GM21423 (cell line): ENCODE measurements around the gene CCM2.
"Not testable (repeated sequence)": the region's sequence is repeated elsewhere in the genome, so short reads cannot be mapped to it uniquely, and the experiment has no call there.

ENCODE experiments used
- ATAC-seq: cut with Tn5 transposase; IDR thresholded peaks from one replicate; pipeline ENCODE4 v1.9.1; 2021; ENCODE audit warnings: mild to moderate bottlenecking, moderate library complexity; ENCODE audit not compliant: unreplicated experiment

Gene CCM2

DNA sequence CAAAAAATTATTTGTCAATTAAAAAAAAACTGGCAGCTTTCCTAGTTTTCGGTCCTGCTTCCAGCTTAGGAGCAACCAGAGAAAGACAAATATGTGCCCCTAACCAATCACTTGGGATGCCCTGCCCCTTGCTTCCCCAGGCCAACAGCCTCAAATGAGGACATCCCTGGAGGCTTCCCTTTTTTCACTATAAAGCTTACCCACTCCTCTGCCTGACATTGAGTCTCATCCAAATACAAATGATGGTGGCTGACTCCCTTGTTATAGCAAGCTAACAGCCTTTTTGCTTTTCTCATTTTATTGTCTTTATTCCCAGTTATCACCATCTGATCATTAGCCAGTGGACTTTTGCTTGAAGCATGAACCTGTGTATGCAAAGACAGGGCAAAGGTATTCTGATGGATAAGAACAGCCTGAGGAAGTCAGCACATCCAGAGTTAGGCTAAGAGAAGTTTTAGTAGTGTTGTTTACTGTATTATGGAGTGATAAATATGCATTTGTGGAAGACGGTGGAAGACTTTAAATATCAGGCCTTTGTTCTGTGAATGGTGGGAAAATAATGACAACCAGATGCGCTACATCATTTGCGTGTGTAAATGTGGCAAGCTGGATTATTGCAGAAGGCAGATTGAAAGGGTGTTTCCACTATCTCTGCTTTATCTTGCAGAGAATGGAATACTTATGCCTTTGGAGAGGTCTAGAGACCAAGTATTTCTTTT, 1.7 kb upstream of the CCM2 start:
- no peak for ATAC-seq

DNA sequence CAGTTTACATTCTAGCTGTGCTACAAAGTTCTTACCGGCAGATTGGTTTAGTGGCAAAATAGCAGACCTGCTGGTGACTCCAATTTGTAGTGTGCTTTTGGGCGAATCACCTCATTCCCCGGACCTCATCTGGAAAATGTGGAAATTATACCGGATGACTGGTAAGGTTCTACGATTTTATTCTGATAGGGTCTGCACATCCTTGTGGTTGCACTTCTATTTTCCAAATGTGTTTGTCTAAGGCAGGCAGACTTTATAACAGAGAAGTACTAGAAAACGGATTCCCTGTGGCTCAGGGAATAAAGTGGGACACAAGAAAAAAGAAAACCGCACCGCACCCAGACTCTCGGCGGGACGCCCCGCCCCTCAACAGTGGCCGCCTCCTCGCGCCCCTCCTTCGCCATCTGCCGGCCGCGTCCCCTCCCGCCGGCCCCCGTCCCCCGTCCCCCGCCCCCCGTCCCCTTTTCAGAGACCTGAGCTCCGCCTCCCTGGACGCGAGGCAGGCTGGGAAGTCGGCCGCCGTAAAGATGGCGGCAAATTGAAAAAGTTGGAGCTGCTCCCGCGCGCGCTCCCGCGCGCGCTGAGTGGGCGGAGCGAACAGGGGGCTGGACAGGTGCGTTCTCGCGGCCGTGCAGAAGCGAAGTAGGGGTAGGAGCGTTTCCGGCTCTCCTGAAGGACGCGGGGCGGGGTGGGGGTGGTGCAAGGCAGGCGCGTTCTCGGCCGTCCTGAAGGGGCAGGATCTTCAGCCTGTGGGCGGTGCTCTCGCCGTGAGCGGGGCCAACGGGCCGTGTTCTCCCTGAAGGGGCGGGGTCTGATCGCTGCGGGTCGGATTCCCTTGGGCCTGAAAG, 532 bp upstream of the CCM2 start:
- peak; percentile 64 for ATAC-seq

DNA sequence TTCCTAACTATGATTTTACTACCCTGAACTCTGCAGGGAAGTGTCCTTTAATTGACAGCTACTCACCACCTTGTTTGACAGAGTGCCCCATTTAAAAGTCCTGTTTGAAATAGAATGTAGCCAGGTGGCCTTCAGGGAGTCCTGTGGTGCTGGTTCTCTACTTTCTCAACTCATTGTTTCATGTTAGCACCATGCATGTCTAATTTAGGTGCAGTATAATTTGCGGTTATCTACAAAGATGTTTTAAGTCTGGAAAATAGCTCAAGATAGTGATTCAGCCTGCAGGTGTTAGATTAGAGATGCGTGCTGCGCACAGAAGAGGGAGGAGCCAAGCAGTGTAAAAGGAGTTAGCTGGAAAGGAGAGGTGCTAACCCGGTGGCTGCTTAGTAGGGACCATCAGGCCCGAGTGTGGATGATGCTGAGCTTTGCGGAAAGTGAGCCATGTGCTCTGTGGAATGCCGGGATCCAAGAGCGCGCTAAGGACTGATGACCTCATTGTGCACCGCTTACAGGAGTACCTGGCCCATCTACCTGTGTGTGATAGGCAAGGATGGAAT, 1.2 kb downstream of the CCM2 start:
- peak; percentile 22 for ATAC-seq

DNA sequence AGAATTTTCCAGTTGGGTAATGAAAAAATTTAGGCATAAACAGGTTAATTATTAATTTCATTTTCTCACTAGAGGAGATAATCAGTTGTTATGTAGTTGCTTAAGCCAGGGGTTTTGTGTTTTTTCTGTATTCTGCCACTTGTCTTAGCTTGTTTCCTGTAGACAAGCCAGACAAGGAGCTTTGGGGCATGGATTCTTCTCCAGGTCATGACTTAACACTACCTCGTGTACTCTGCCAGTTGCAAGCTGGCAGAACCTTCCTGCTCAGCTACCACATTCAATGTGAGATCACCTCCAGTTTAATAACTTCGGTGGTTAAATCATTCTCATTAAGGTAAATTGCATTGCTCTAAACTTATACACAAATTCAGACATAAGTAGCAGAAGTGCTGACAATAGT, 1.8 kb downstream of the CCM2 start:
- ATAC-seq, result no peak

DNA sequence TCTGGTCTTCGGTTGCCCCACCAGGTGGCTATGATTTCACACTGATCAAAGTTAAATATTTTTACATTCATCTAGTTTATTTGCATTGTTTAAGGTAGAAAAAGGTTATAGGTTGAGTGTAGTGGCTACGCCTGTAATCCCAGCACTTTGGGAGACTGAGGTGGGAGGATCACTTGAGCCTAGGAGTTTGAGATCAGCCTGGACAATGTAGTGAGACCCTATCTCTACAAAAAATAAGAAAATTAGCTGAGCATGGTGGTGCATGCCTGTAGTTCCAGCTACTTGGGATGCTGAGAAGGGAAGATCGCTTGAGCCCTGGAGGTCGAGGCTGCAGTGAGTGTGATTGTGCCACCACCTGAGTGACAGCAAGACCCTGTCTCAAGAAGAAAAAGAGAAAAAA, 3.8 kb downstream of the CCM2 start:
- no peak for ATAC-seq

DNA sequence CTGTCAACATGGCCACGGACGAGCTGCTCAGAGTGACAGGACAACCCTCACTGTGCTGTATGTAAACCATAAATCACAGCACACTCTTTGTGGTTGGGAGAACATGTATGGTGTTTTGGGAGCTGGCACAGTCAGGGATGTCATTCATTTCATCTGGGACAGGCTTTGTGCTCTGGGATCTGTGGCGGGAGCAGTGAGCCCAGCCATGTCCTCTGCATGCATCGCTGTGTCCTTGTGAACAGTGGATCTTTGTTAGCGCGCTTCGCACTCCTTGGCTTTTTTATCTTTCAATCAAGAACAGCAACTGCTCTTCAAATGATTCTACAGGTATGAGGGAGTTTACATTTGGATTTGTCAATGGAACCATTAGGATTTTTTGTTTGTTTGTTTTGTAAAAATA, 7.1 kb downstream of the CCM2 start:
- no peak for ATAC-seq

DNA sequence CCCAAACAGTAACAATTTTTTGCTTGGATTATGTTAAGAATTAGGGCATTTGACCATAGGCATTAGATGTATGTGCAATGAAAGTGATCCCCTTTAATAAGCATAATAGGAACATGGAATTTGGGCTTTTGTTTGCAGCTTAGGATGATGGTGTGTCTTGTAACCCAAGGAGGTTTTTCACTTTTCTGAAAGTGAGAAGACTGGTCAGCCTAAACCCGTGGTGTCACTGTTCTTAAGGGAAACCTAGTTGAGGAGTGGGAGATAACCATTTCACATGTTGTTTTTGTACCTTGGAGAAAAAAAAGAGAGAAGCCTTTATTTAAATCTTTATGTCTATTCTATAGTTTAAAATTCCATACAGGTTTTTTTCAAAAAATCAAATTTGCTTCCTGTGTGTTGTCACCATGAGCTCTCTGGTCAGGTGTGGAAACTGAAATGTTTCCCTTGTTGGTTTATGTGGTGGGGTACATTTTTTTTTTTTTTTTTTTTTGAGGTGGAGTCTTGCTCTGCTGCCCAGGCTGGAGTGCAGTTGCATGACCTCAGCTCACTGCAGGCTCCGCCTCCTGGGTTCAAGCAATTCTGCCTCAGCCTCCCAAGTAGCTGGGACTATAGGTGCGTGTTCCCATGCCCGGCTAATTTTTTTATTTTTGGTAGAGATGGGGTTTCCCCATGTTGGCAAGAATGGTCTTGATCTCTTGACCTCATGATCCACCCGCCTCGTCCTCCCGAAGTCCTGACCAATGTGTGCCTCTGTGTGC, 7.7 kb downstream of the CCM2 start:
- peak; percentile 74 for ATAC-seq

DNA sequence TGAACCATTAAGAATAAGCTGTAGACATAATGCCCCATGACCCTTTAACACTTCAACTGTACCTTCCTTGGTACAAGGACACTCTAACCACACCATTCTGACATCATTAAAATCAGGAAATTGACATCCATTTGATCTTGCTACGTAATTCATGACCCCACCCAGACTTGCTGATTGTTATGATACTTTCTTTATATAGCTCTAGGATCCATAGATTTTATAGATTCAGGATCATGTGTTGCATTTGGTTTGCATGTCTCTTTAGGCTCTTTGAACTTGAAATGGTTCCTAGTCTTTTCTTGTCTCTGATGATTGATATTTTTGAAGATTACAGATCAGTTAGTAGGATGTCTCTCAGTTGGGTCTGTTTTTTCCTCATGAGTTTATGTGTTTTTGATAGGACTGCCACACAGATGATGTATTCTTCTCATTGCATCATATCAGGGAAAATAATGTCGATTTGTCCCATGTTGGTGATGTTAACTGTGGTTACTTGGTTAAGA, 13.5 kb downstream of the CCM2 start:
- no peak for ATAC-seq

DNA sequence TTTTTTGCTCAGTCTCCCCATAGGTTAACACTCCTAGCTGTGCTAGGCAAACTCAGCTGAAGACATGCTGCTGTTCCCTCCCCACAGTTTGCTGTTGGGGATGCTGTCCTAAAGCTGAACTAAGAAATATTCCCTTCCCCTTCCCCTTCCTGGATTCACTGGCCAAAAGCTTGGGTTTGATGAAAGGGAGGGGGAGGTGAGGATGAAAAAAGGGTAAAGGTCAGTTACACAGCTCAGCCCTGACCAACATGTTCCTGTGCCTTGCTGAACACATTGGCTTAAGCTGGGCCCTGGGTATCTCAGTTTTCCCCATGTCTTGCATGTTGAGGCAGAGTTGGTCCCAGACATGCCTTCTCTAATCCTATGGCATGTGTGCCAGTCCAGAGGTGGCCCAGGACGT, 15.3 kb downstream of the CCM2 start:
- no peak for ATAC-seq

DNA sequence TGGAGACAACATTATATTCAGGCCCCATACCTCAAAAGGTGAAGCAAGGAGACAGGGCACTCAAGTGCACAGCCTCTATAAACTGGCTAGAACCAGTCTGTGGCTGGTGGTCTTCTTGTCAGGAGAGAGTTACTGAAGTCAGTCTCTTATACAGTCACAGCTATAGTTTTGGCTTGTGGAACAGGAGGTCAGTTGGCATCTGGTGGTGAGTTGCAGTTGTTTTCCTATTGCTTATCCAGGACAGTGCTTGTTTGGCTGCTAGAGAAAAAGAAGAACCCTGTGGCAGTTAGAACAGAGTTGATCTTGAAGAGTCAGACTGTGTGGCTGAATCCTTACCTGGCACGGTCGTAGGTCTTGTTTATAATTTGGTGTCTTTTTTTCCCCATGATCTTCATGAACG, 17.3 kb downstream of the CCM2 start:
- ATAC-seq, result no peak

DNA sequence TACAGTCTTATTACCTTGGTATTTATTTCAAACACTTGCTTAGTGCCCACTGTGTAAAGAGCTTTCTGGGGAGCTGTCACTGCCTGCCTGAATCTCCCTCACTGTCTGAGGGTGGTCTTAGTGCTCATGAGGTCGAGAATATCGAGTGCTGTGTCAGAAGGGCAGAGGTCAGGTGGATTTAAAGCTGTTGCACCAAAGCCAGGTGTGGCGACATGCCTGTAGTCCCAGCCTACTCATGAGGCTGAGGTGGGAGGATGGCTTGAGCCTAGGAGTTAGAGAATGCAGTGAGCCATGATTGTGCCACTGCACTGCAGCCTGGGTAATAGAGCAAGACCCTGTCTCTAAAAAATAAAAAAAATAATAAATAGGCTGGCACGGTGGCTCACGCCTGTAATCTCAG, 20.9 kb downstream of the CCM2 start:
- ATAC-seq, result no peak

DNA sequence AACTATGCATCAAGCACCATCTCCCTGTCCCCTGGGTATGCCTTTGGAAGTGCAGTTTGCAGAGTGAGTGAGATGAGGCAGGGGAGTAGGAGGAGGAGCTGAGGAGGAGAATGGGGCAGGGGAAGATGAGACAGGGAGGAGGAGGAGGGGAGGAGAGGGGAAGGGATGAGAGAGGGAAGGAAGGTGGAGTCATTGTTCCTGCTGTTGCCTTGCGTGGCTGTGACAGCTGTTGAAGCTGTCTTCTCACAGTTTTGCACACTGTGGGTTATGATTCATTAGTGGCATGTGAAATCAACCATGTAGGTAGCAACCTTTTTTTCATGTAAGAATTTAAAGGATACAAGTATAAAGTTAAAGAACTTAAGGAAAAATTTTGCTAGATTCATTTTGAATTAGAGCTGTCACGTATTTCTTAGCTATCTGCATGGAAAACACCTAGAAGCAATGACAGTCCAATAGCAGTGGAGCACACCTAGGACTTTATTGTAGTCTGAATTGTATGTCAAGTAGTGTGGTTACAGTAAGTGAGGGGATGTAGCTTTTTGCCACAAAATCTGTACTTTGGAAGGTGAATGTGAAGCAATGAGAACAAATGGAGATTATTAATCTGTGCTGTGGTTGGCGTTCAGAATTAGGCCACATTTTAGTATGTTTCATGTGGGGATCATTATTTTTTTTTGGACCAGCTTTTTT, 21.7 kb downstream of the CCM2 start:
- peak; percentile 74 for ATAC-seq

DNA sequence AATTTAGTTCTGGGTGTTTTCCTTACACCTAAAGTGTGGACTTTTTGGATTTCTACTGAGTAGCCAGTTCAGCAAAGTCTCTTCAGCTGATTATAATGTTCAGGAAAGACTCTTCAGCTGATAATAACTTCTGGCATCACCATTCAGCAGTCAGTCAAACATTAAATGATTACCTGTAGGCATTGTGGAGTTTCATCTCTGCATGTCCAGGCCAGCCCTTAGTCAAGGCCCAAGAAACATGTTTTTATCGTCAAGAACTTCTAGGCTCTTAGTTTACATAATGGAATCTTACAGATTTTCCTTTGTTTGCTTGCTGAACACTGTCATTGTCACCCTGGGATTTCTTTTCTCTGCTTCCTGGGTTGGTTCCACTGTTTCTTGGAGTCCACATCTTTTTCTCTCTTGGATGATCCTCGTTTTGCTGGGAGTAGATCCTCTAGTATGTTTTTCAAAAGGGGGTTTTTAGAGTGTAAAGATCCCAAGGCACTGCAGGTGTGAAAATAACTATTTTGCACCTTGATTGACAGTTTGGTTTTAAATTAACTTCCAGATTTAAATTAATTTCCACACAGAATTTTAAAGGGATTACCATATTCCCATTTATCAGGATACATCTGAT, 24.2 kb downstream of the CCM2 start:
- no peak for ATAC-seq

DNA sequence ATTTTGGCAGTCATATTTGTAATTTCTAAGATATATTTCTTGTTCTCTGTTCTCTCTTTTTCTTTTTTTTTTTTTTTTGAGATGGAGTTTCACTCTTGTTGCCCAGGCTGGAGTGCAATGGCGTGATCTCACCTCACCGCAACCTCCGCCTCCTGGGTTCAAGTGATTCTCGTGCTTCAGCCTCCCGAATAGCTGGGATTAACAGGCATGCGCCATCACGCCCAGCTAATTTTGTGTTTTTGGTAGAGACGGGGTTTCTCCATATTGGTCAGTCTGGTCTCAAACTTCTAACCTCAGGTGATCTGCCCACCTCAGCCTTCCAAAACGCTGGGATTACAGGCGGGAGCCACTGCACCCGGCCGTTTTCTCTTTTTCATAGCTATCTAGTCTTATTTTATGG, 25.5 kb downstream of the CCM2 start:
- not testable (repeated sequence) for ATAC-seq

DNA sequence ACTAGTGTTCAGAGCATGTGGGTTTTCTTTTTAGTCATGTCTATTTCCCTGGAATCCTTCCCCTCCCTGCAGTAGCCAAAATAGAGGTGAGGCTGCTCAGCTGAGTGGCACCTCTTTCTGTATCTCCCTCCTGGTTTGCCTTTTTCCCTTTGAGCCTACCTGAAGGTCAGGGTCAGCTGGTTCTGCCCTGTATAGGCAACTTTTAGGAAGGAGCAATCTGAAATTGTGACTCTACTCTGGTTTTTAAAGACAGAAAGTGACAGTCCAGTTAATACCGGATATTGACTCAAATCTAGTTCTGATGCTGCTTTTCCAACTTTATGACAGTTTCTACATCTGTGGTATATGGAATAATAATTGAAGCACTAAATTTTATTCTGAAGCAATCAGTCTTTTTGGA, 26.0 kb downstream of the CCM2 start:
- ATAC-seq, result no peak

DNA sequence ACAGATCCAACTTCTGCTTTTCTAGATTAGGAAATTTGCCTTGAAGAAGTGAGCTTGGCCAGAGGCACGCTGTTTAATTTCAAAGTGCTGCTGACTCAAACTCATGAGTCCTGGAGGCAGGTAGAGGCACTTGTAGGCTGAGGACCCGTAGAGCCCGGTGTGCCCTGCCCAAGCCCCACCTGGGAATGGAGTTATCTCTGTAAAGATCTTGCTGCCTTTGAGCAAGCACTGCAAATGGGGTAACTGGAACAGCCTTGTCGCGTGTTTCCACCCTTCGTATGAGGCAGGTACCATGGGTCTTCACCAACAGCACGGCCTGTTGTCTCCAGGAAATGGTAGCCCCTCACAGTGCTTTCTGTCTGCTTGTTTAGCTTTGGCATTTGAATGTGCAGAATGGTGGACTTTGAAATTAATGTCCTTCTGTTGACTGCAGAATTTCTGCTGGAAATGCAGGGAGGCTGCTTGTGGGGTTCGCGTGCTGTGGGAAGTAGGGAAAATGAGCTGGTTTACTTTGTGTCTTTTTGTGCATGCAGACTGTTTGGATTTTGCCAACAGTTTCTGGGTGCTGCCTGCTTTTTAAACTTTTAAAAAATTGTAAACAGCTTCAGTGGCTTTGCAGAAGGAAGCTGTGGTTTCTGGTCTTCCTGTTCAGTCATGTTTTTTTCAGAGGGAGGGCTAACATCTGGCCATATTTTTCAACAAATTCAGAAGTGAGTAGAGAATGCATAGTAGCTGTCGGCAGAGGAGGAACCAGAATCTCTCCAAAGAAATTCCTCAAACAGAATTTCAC, 27.2 kb downstream of the CCM2 start:
- peak; percentile 44 for ATAC-seq

DNA sequence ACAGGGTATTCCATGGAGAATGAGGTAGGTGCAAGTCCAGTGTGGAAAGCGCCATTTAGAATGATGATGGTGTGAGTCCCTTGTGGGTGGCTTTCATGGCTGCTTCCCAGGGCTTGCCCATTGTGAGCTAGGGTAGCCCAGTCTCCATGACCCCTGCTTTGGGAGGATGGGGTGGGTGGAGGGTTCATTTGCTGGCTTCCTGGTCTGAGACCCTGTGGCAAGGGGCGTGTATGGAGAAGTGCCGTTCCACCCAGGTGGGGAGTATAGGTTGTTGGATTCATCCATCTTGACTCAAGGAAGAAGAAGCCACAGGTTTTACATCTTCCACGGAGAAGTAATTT, 27.7 kb downstream of the CCM2 start:
- ATAC-seq, result peak; percentile 10

DNA sequence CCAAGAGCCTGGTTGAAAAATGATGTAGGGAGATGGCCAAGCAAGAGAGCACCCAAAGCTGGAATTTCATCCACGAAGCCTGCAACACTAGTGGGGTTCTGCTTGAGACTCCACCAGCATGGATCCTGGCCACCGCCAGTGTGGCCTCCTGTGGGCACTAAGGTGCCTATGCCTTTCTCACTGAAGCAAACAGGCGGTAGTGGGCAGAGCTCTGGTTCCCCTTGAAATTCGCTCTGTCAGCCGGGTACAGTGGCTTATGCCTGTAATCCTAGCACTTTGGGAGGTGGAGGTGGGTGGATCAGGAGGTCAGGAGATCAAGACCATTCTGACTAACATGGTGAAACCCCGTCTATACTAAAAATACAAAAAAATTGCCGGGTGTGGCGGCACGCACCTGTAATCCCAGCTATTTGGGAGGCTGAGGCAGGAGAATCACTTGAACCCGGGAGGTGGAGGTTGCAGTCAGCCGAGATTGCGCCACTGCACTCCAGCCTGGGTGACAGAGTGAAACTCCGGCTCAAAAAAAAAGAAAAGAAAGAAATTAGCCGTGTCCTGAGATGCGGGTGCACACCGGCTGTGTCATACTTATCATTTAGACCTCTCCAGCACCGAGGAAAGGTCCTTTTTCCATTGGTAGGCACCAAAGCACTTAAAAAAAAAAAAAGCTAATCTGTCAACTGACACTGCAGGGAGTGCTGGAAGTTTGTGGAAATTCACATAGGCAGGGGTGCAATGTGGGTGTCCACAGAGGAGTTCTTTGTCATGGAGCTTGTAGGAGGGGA, 28.3 kb downstream of the CCM2 start:
- ATAC-seq, result no peak

DNA sequence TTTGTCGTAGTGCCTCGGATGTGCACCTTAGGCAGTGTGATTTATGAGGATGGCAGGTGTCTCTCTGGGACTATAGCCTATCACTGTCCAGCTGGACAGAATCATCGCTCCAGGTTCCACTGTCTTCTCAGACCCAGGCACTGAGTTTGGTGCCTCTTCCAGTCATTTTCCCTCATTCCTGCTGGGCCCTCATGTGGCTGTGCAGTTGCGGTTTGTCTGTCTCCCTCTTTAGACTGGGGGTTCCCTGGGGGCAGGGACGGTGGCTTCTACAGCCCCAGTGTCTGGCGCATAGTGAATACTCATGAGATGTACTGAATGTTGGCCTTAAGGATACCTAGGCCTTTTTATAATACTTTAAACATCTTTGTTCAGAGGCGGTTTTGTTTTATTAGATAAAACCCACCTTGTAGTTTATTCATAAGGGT, 28.9 kb downstream of the CCM2 start:
- ATAC-seq, result no peak
